Activated T-helper 17 cell treated with anti-CD3 and anti-CD28 coated beads, Interleukin-2, amount 50 U/mL, for 72 hours (primary cell): ENCODE data around the gene NSMCE4A. TPM values are rescaled to one million over a fixed set of nuclear protein-coding genes. Genes with fewer than 3 reads are reported as not detected.
"Not testable (repeated sequence)": the region's sequence is repeated elsewhere in the genome, so short reads cannot be mapped to it uniquely, and the experiment has no call there.

Experiments
- ATAC-seq: fragments of 150-1000 bp; cut with Tn5 transposase; replicated peaks from 2 replicates; pipeline ENCODE4 v1.10.0; 2021; ENCODE audit warnings: mild to moderate bottlenecking, moderate library complexity
- H3K27ac Mint-ChIP-seq: one replicate; pipeline ENCODE4 v1.8.0; 2022; ENCODE audit warnings: mixed read lengths
- H3K27me3 Mint-ChIP-seq: one replicate; pipeline ENCODE4 v1.8.0; 2022; ENCODE audit warnings: mixed read lengths
- H3K36me3 Mint-ChIP-seq: one replicate; pipeline ENCODE4 v1.8.0; 2022; ENCODE audit warnings: low read depth, mild to moderate bottlenecking, mixed read lengths
- H3K4me1 Mint-ChIP-seq: one replicate; pipeline ENCODE4 v1.8.0; 2022; ENCODE audit warnings: mixed read lengths
- H3K4me3 Mint-ChIP-seq: one replicate; pipeline ENCODE4 v1.8.0; 2022; ENCODE audit warnings: mild to moderate bottlenecking, mixed read lengths
- H3K9me3 Mint-ChIP-seq: one replicate; pipeline ENCODE4 v1.8.0; 2022; ENCODE audit warnings: mixed read lengths
- total RNA-seq, 2 donors: library from RNA; stranded (reverse); gene quantifications; one replicate each; pipeline ENCODE4 v1.2.3, GENCODE V29; 2022

Gene NSMCE4A, protein sequence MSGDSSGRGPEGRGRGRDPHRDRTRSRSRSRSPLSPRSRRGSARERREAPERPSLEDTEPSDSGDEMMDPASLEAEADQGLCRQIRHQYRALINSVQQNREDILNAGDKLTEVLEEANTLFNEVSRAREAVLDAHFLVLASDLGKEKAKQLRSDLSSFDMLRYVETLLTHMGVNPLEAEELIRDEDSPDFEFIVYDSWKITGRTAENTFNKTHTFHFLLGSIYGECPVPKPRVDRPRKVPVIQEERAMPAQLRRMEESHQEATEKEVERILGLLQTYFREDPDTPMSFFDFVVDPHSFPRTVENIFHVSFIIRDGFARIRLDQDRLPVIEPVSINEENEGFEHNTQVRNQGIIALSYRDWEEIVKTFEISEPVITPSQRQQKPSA
- 10 to 100 TPM; 26.4 to 49.7 TPM for total RNA-seq

DNA sequence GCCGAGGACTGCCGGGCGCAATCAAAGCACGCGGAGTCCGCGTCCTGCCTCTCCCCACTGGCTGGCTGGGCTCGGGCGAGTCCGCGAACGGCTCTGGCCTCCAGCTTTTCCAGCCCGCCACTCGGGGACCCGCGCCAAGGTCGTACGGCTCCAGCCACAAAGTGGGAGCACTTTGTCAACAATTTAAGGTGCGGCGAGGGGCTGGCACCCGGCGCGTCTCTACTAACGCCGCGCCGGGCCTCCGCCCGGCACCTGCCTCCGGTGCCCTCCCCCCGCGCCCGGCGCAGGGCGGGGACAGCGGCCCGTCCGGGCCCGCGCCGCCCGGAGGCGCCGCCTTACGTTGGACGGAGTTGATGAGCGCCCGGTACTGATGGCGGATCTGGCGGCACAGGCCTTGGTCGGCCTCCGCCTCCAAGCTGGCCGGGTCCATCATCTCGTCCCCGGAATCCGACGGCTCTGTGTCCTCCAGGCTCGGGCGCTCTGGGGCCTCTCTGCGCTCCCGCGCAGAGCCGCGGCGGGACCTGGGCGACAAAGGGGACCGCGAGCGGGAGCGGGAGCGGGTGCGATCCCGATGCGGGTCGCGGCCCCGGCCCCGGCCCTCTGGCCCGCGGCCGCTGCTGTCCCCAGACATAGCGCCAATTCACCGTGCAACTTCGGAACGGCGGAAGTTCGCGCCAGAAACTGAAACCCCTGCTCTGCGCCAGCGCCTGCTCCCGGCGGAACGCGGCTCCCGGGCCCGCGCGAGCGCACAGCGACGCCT, at the start of gene NSMCE4A:
NSMCE4A (minus strand) TSS at position 683 of the 760 bp plus-strand sequence; CDS start at position 631, 52 bp downstream.
- no peaks in the 10 kb centered on the region for H3K27me3 Mint-ChIP-seq
- ATAC-seq = peak; percentile 91
- peaks cover 39% of the 10 kb centered on the region for H3K36me3 Mint-ChIP-seq
- peak within 1 kb of the TSS; percentile 83 for H3K4me3 Mint-ChIP-seq
- H3K4me1 Mint-ChIP-seq = peaks cover 10% of the 10 kb centered on the region
- no peak within 1 kb of the TSS for H3K27ac Mint-ChIP-seq
- no peaks in the 10 kb centered on the region for H3K9me3 Mint-ChIP-seq

DNA sequence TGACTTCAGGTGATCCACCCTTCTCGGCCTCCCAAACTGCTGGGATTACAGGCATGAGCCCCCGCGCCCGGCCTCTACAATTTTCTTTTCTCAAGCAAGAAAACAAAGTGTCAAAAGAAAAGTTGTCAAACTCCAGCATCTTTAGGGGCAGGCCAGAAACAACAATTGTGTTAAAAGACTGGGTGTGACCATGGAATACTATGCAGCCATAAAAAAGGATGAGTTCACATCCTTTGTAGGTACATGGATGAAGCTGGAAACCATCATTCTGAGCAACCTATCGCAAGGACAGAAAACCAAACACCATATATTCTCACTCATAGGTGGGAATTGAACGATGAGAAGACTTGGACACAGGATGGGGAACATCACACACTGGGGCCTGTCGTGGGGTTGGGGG, 48.2 kb upstream of the NSMCE4A start:
- H3K4me3 Mint-ChIP-seq, ATAC-seq, H3K36me3 Mint-ChIP-seq, H3K4me1 Mint-ChIP-seq, H3K27me3 Mint-ChIP-seq, H3K9me3 Mint-ChIP-seq, H3K27ac Mint-ChIP-seq: not testable (repeated sequence)

DNA sequence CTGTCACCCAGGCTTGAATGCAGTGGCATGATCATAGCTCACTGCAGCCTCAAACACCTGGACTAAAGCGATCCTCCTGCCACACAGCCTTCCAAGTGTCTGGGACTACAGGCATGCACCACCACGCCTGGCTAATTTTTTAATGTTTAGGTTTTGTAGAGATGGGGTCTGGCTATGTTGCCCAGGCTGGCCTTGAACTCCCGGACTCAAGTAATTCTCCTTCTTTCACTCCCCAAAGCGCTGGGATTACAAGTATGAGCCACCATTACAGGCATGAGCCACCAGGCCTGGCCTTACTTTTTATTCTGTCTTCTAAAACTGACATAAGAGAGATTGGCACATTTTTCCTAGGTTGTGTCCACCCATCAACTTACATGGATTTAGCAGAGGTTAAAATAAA, 47.3 kb upstream of the NSMCE4A start:
- no peak overlapping the region for H3K27ac Mint-ChIP-seq
- no peak overlapping the region for H3K4me3 Mint-ChIP-seq
- H3K27me3 Mint-ChIP-seq = peaks cover 7% of the 10 kb centered on the region
- no peaks in the 10 kb centered on the region for H3K9me3 Mint-ChIP-seq
- no peaks in the 10 kb centered on the region for H3K36me3 Mint-ChIP-seq
- H3K4me1 Mint-ChIP-seq = no peaks in the 10 kb centered on the region
- no peak for ATAC-seq

DNA sequence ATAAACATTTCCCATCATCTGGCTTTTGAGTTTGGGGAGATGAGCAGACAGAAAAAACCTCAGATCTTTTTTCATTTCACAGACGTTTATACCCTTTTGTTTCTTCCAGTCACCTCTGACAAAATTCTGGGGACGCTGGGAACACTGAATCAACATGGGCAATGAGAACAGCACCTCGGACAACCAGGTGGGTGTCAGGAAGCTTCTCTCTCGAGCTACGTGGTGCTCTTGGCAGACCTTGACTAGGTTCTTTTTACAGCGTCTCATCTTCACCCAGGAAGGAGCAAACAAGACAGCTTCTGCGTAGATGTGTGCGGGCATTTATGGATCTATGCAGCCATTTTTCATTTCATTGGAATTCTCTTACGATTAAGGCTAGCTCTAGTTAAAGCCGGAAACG, 46.8 kb upstream of the NSMCE4A start:
- no peaks in the 10 kb centered on the region for H3K36me3 Mint-ChIP-seq
- peaks cover 7% of the 10 kb centered on the region for H3K27me3 Mint-ChIP-seq
- H3K4me1 Mint-ChIP-seq = no peaks in the 10 kb centered on the region
- ATAC-seq = no peak
- H3K27ac Mint-ChIP-seq = no peak overlapping the region
- no peak overlapping the region for H3K4me3 Mint-ChIP-seq
- no peaks in the 10 kb centered on the region for H3K9me3 Mint-ChIP-seq

DNA sequence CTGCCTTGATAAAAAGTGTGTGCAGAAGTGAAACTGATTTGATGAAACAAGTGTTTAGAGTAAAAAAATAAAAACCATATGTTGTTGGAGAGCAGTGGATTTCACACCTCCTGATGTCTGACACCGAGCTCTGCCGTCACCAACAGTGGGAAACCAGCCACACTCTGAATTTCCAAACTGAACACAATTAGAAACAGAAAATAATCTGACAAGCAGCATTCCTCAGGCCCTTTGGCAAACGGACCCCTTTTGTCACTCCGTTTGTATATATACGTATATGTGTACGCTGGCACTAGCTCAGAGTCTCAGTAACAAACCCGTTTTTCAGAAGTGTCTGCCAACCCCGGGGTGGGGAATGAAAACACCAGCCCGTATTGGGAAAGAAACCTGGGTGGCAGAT, 46.4 kb upstream of the NSMCE4A start:
- Mint-ChIP-seq H3K27me3 (peaks cover 7% of the 10 kb centered on the region), H3K9me3 (no peaks in the 10 kb centered on the region), H3K4me3 (no peak overlapping the region), H3K36me3 (no peaks in the 10 kb centered on the region), H3K4me1 (no peaks in the 10 kb centered on the region), H3K27ac (no peak overlapping the region)
- ATAC-seq = no peak

DNA sequence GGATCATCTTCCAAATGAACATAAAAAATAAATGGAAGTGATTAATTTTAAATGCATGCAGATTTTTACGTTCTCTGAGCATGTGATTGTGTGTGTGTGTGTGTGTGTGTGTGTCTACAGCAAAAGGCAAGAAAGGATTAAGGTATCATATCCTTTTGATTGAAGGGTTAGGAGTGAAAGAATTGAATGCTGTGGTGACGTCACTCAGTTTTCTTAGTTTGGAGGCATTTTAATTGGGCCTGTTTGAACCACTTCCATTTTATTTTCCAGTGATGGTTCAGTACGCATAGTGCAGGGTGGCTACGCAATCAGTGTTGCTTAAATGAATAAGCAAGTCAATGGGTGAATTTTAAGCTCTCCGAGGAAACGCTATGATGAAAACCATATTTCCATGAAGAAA, 45.2 kb upstream of the NSMCE4A start:
- no peaks in the 10 kb centered on the region for H3K9me3 Mint-ChIP-seq
- no peaks in the 10 kb centered on the region for H3K36me3 Mint-ChIP-seq
- H3K4me1 Mint-ChIP-seq = no peaks in the 10 kb centered on the region
- no peak overlapping the region for H3K4me3 Mint-ChIP-seq
- H3K27me3 Mint-ChIP-seq = peaks cover 7% of the 10 kb centered on the region
- no peak for ATAC-seq
- H3K27ac Mint-ChIP-seq = no peak overlapping the region

DNA sequence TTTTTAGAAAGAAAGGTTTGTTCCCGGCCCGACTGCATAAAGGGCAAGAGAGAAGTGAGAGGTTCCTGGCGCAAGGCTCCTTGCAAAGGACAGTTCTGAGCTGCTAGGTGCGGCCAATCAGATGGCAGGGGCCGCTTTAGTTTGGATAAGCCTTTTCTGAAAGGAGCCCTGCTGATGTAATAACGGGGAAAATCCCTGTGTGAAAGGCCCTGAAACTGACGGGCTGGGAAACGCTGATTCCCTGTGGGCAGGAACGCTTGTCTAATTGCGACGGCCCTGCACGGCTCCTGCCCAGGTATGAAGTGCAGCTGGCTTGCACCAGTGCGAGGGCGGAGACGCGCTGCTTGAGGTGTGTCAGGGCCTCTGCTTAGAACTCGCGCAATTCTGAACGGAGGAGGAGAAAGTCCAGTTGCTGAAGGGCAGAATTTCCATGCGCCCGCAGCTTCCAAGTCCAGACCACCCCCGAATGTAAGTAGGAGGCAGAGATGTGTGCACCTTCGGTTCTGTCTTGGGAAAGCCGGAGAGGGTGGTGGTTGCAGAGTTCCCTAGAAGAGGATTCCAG, 44.5 kb upstream of the NSMCE4A start:
- H3K4me1 Mint-ChIP-seq = no peaks in the 10 kb centered on the region
- no peak overlapping the region for H3K4me3 Mint-ChIP-seq
- H3K27me3 Mint-ChIP-seq = peaks cover 8% of the 10 kb centered on the region
- no peaks in the 10 kb centered on the region for H3K36me3 Mint-ChIP-seq
- ATAC-seq = no peak
- H3K9me3 Mint-ChIP-seq = no peaks in the 10 kb centered on the region
- H3K27ac Mint-ChIP-seq = no peak overlapping the region

DNA sequence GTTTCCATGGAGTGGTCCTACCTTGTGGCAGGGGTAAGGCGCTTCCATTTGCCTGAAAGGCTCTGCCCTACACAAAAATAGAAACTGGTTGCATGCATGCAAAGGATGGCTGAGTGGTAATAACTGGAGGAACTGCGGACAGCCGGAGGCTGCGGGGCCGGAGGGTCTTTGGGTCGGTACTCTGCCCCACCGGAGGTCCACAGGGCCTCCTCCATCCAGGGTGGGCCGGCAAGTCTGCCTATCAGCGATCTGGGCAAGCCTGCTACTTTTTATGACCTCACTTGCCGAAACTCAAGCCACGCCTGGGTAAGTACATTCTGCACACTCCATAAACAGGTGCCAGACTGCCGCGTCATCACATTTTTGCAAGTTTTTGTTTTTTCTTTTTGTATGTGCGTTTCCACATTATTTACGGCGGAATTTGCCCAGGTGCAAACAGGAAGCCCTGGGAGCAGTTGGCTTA, 44.0 kb upstream of the NSMCE4A start:
- Mint-ChIP-seq H3K4me1 (no peaks in the 10 kb centered on the region), H3K9me3 (no peaks in the 10 kb centered on the region), H3K36me3 (no peaks in the 10 kb centered on the region), H3K27me3 (peaks cover 10% of the 10 kb centered on the region), H3K27ac (no peak overlapping the region), H3K4me3 (no peak overlapping the region)
- ATAC-seq = no peak

DNA sequence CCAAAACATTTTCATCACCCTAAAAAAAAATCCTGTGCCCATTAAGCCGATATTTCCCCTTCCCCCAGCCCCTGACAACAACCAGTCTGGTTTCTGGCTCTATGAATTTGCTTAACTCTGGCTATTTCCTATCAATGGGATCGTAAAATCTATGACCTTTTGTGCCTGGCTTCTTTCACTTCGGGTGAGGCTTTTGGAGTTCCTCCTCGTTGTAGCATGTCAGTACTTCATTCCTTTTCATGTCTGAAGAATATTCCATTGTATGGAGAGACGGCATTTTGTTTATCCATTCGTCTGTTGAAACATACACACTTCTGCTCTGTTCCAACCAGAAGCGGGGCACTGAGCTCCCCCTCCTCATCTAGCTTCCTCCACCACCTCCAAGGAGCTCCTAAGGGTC, 43.5 kb upstream of the NSMCE4A start:
- Mint-ChIP-seq H3K27me3 (peaks cover 10% of the 10 kb centered on the region), H3K4me3 (no peak overlapping the region), H3K9me3 (no peaks in the 10 kb centered on the region), H3K36me3 (no peaks in the 10 kb centered on the region), H3K4me1 (no peaks in the 10 kb centered on the region), H3K27ac (no peak overlapping the region)
- no peak for ATAC-seq

DNA sequence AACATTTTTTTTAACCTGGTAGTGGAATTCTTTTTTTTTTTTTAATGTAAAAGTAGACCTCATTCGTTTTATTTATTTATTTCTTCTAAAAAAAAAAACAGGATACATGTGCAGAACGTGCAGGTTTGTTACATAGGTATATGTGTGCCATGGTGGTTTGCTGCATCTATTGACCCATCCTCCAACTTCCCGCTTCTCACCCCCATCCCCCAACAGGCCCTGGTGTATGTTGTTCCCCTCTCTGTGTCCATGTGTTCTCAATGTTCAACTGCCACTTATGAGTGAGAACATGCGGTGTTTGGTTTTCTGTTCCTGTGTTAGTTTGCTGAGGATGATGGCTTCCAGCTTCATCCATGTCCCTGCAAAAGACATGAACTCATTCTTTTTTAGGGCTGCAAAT, 42.9 kb upstream of the NSMCE4A start:
- not testable (repeated sequence) for ATAC-seq, H3K27ac Mint-ChIP-seq

DNA sequence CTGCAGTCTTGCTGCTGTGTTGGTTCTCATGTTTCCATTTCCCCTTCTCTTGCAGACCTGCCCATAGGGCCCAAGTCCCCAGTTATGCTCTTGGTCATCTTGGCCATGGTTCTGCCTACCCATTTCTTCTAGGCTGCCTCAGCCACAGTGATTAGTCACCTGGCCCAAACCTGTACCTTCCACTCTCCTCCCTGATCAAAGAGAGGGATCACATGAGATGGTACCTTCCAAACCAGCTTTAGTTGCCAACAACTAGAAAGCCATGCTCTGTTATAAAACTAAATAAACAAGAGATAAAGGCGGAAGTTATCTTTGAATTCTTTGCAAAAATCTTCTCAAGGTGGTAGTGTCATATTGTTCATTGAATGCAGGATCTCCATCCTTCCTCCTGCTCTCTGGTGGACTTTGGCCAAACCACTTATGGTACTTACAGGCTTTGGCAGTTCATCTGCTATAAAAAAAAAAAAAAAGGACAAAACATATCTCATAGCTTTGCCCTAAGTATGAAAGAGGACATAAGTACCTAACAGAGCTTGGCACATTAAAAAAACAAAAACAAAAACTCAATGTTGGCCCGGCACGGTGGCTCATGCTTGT, 39.7 kb upstream of the NSMCE4A start:
- H3K9me3 Mint-ChIP-seq = no peaks in the 10 kb centered on the region
- ATAC-seq = no peak
- H3K4me1 Mint-ChIP-seq = no peaks in the 10 kb centered on the region
- H3K36me3 Mint-ChIP-seq = no peaks in the 10 kb centered on the region
- H3K4me3 Mint-ChIP-seq = no peak overlapping the region
- no peak overlapping the region for H3K27ac Mint-ChIP-seq
- peaks cover 18% of the 10 kb centered on the region for H3K27me3 Mint-ChIP-seq

More for the DNA sequence above, 42.9 kb upstream of the NSMCE4A start:
- H3K9me3 Mint-ChIP-seq, H3K4me3 Mint-ChIP-seq, H3K27me3 Mint-ChIP-seq, H3K36me3 Mint-ChIP-seq, H3K4me1 Mint-ChIP-seq: not testable (repeated sequence)

DNA sequence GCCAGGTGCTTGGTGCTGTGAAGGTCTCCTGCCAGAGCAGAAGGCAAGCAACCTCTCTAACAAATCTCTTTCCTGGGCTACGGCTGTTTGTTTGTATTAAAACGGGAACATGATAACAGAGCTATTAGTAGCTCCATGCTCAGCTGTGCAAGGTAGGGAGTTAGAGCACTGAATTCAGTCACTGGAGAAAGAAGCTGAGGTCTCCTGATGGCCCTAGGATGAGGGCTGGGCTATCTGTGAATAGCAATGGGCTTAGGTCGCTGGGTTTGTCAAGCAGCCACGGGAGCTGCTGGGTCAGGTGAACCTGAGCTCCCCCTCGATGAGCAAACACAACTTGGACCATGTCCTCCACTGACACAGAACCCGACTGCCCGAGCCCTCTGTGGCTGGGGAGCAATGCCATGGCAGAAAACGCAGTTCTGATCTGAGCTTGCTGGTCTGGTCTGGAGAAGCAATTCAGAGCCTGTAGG, 38.3 kb upstream of the NSMCE4A start:
- no peak for ATAC-seq
- Mint-ChIP-seq H3K9me3 (no peaks in the 10 kb centered on the region), H3K27me3 (peaks cover 15% of the 10 kb centered on the region), H3K4me3 (no peak overlapping the region), H3K4me1 (no peaks in the 10 kb centered on the region), H3K27ac (no peak overlapping the region), H3K36me3 (no peaks in the 10 kb centered on the region)

DNA sequence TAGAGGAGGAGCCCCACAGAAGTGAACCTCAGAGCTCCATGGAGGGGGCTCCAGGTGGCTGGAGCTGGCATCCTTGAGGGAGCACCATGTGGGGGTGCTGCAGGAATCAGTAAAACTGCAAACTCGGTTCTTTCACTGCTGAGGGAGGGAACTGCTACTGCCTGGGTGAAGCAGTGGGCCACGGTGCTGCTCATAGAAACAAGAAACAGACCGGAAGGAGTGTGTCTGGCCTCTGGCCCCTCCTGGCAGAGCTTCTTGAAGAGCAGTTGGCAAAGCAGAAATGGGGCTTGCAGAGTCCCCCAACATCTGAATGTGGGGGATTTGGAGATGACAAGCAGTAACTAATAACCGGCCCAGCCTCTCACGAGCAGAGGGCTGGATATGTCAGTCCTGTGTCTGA, 37.7 kb upstream of the NSMCE4A start:
- ATAC-seq = no peak
- peaks cover 15% of the 10 kb centered on the region for H3K27me3 Mint-ChIP-seq

DNA sequence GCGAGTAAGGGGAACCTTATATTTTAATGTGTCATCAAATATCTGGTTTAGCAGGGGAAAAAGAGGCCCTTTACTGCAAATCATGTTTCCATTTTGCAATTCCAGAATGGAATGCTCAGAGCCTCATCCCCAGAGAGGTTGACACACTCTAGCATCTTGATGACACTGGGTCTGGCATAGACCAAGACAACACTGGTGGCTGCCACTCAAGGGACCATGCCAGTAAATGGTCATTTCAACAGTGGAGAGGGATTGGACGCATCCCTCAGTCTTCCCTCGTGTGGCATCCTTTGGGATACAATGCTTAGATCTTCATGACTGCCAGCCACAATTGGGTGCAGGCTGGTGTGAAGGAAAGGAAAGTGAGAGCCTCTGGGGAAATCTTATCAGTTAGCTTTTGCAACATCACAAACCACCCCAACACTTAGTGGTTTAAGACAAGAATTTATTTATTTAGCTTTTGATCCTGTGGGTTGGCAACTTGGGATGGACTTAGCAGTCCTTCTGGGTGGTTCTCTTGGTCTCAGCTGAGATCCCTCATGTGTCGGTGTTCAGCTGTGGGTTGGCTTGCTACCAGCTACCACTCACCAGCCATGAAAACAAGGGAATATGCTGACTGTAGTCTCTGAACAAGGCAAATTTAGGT, 35.5 kb upstream of the NSMCE4A start:
- H3K4me1 Mint-ChIP-seq = no peaks in the 10 kb centered on the region
- H3K4me3 Mint-ChIP-seq = no peak overlapping the region
- ATAC-seq = no peak
- H3K36me3 Mint-ChIP-seq = no peaks in the 10 kb centered on the region
- peaks cover 15% of the 10 kb centered on the region for H3K27me3 Mint-ChIP-seq
- no peaks in the 10 kb centered on the region for H3K9me3 Mint-ChIP-seq
- H3K27ac Mint-ChIP-seq = no peak overlapping the region

More for the DNA sequence above, 37.7 kb upstream of the NSMCE4A start:
- Mint-ChIP-seq H3K9me3 (no peaks in the 10 kb centered on the region), H3K4me3 (no peak overlapping the region), H3K4me1 (no peaks in the 10 kb centered on the region), H3K27ac (no peak overlapping the region), H3K36me3 (no peaks in the 10 kb centered on the region)
